H1 (cell line): ENCODE results near the gene PHYH. TPM values are rescaled to one million over a fixed set of nuclear protein-coding genes. Genes with fewer than 3 reads are reported as not detected.

Experiments used
- CTCF ChIA-PET: fragments of 300-600 bp; sonication (Branson Sonifier 250); formaldehyde crosslinking; loops from one replicate; lab custom pipeline; 2021; ENCODE audit not compliant: partially characterized antibody; lab: Charles Lee
- POLR2A ChIA-PET: fragments of 300-600 bp; sonication (Branson Sonifier 250); formaldehyde crosslinking; loops from one replicate; lab custom pipeline; 2021; ENCODE audit warnings: inconsistent platforms; ENCODE audit not compliant: partially characterized antibody; lab: Charles Lee
- DNase-seq, 2 experiments: peaks; one replicate each; pipeline versions ENCODE4 v3.0.0 to v3.0.0-alpha.2; 2010 to 2022; ENCODE audit warnings: low spot score in 2 of 2, low read depth in 1 of 2, mixed read lengths in 1 of 2
- FAIRE-seq: peaks from 2 replicates; lab custom pipeline; 2011; peaks lifted over from hg19 to GRCh38; lab: Jason Lieb, UNC
- H2AFZ ChIP-seq: 2 replicates; pipeline ENCODE4 v1.8.1; 2012; ENCODE audit warnings: low read length, inconsistent platforms
- H2AK5ac ChIP-seq: 2 replicates; pipeline ENCODE4 v1.6.1; 2013; ENCODE audit warnings: low read depth, low read length
- H2BK120ac ChIP-seq: replicated peaks from 2 replicates; pipeline ENCODE3; 2013; ENCODE audit warnings: low read depth, low read length, inconsistent platforms
- H2BK12ac ChIP-seq: 2 replicates; pipeline ENCODE4 v1.6.1; 2013; ENCODE audit warnings: low read depth, low read length
- H2BK15ac ChIP-seq: 2 replicates; pipeline ENCODE4 v1.6.1; 2013; ENCODE audit warnings: low read length
- H2BK20ac ChIP-seq: 2 replicates; pipeline ENCODE4 v1.6.1; 2013; ENCODE audit warnings: low read length
- H2BK5ac ChIP-seq: 2 replicates; pipeline ENCODE4 v1.6.1; 2013; ENCODE audit warnings: low read depth, low read length
- H3K14ac ChIP-seq: 2 replicates; pipeline ENCODE4 v1.6.1; 2013; ENCODE audit warnings: inconsistent platforms; ENCODE audit not compliant: insufficient read length
- H3K18ac ChIP-seq: 2 replicates; pipeline ENCODE4 v1.6.1; 2013; ENCODE audit warnings: low read length; ENCODE audit errors: extremely low read depth
- H3K23ac ChIP-seq: 2 replicates; pipeline ENCODE4 v1.6.1; 2013; ENCODE audit warnings: inconsistent platforms; ENCODE audit not compliant: insufficient read length
- H3K23me2 ChIP-seq: 2 replicates; pipeline ENCODE4 v1.6.1; 2013; ENCODE audit warnings: low read depth, low read length
- H3K27ac ChIP-seq: 2 replicates; pipeline ENCODE4 v1.6.1; 2011; ENCODE audit warnings: low read depth, low read length, inconsistent platforms
- H3K27me3 ChIP-seq, 4 experiments: replicated peaks in 1 of 4; 1 replicate in 1 of 4; 2 replicates in 3 of 4; pipeline versions ENCODE4 v1.6.1 to v1.8.1; 2011 to 2013; ENCODE audit warnings: low read length in 3 of 4, mild to moderate bottlenecking in 3 of 4, inconsistent platforms in 2 of 4, mixed read lengths in 2 of 4, moderate library complexity in 1 of 4; ENCODE audit not compliant: control insufficient read depth in 3 of 4, insufficient read depth in 3 of 4; ENCODE audit errors: extremely low read depth in 1 of 4
- H3K36me3 ChIP-seq, 4 experiments: 2 replicates each; pipeline versions ENCODE4 v1.6.1 to v1.8.1; 2011 to 2013; ENCODE audit warnings: mild to moderate bottlenecking in 4 of 4, low read length in 3 of 4, moderate library complexity in 2 of 4, control low read depth in 1 of 4, inconsistent platforms in 1 of 4; ENCODE audit not compliant: insufficient read depth in 4 of 4, control insufficient read depth in 2 of 4
- H3K4ac ChIP-seq: replicated peaks from 2 replicates; pipeline ENCODE3; 2013; ENCODE audit warnings: low read length, low read depth, mixed read lengths, inconsistent platforms; ENCODE audit not compliant: insufficient read length
- H3K4me1 ChIP-seq, 4 experiments: replicated peaks in 1 of 4; 1 replicate in 1 of 4; 2 replicates in 3 of 4; pipeline versions ENCODE4 v1.6.1 to v1.8.1; 2011 to 2013; ENCODE audit warnings: low read length in 3 of 4, inconsistent platforms in 2 of 4, mixed read lengths in 1 of 4; ENCODE audit not compliant: insufficient read depth in 4 of 4, control insufficient read depth in 3 of 4
- H3K4me2 ChIP-seq, 2 experiments: 2 replicates each; pipeline versions ENCODE4 v1.6.1 to v1.8.1; 2011 to 2013; ENCODE audit warnings: low read depth in 2 of 2, low read length in 2 of 2, control low read depth in 1 of 2, inconsistent platforms in 1 of 2, mild to moderate bottlenecking in 1 of 2; ENCODE audit not compliant: insufficient read depth in 1 of 2
- H3K4me3 ChIP-seq, 4 experiments: fragments of 200-600, 300-600 bp in 1 of 4; sonication (generic), shearing (Covaris generic), sonication (Bioruptor Twin) in 1 of 4; 2 replicates each; pipeline versions ENCODE4 v1.5.1 to v1.8.1; 2011 to 2016; ENCODE audit warnings: low read length in 4 of 4, low read depth in 3 of 4, control low read depth in 2 of 4, inconsistent platforms in 2 of 4, mild to moderate bottlenecking in 2 of 4, mixed read lengths in 1 of 4, moderate library complexity in 1 of 4; ENCODE audit not compliant: insufficient read depth in 2 of 4; ENCODE audit errors: extremely low read depth in 1 of 4
- H3K56ac ChIP-seq: replicated peaks from 2 replicates; pipeline ENCODE3; 2013; ENCODE audit warnings: low read depth, mild to moderate bottlenecking, mixed read lengths, low read length, inconsistent platforms; ENCODE audit not compliant: insufficient read length
- H3K79me1 ChIP-seq: 2 replicates; pipeline ENCODE4 v1.6.1; 2013; ENCODE audit warnings: low read depth, low read length, control low read depth
- H3K79me2 ChIP-seq, 2 experiments: 2 replicates each; pipeline versions ENCODE4 v1.6.1 to v1.8.1; 2012 to 2013; ENCODE audit warnings: low read length in 2 of 2, mild to moderate bottlenecking in 2 of 2, inconsistent platforms in 1 of 2; ENCODE audit not compliant: insufficient read depth in 2 of 2, control insufficient read depth in 1 of 2
- H3K9ac ChIP-seq, 4 experiments: replicated peaks in 1 of 4; 1 replicate in 1 of 4; 2 replicates in 3 of 4; pipeline versions ENCODE4 v1.6.1 to v1.8.1; 2011 to 2013; ENCODE audit warnings: low read depth in 3 of 4, low read length in 3 of 4, control low read depth in 2 of 4, mild to moderate bottlenecking in 2 of 4, moderate library complexity in 2 of 4, inconsistent platforms in 1 of 4; ENCODE audit errors: extremely low read depth in 1 of 4
- H3K9me3 ChIP-seq, 2 experiments: 2 replicates each; pipeline versions ENCODE4 v1.6.1 to v1.8.1; 2012 to 2013; ENCODE audit warnings: mild to moderate bottlenecking in 2 of 2, moderate library complexity in 2 of 2, control low read depth in 1 of 2, inconsistent platforms in 1 of 2, low read depth in 1 of 2, low read length in 1 of 2, mixed read lengths in 1 of 2; ENCODE audit not compliant: insufficient read depth in 2 of 2
- H4K20me1 ChIP-seq, 2 experiments: replicated peaks in 1 of 2; 2 replicates each; pipeline versions ENCODE3 to v1.8.1; 2011 to 2013; ENCODE audit warnings: inconsistent platforms in 2 of 2, low read length in 2 of 2, mild to moderate bottlenecking in 1 of 2; ENCODE audit not compliant: insufficient read depth in 2 of 2, control insufficient read depth in 1 of 2
- H4K5ac ChIP-seq: 2 replicates; pipeline ENCODE4 v1.6.1; 2013; ENCODE audit warnings: low read length, low read depth, mixed read lengths, inconsistent platforms; ENCODE audit not compliant: insufficient read length
- H4K8ac ChIP-seq: 2 replicates; pipeline ENCODE4 v1.8.0; 2013; ENCODE audit warnings: mild to moderate bottlenecking, moderate library complexity, low read length, inconsistent platforms; ENCODE audit not compliant: insufficient read depth; ENCODE audit errors: extremely low read depth
- H4K91ac ChIP-seq: replicated peaks from 2 replicates; pipeline ENCODE3; 2013; ENCODE audit warnings: low read length, mixed read lengths, inconsistent platforms; ENCODE audit not compliant: insufficient read length
- CREB1 ChIP-seq: IDR thresholded peaks from 2 replicates; pipeline ENCODE4 v1.6.1; 2012; ENCODE audit warnings: inconsistent platforms
- EGR1 ChIP-seq: IDR thresholded peaks from 2 replicates; pipeline ENCODE4 v1.6.1; 2011; ENCODE audit warnings: low read depth, low read length, borderline replicate concordance
- EP300 ChIP-seq, 2 experiments: IDR thresholded peaks; 1 replicate in 1 of 2; 2 replicates in 1 of 2; pipeline ENCODE4 v1.6.1; 2011 to 2012; ENCODE audit warnings: low read depth in 2 of 2, low read length in 2 of 2, mild to moderate bottlenecking in 2 of 2, borderline replicate concordance in 1 of 2, inconsistent platforms in 1 of 2, moderate library complexity in 1 of 2
- MAFK ChIP-seq: IDR thresholded peaks from 2 replicates; pipeline ENCODE4 v1.6.1; 2012; ENCODE audit warnings: low read depth, mild to moderate bottlenecking, improper control_type of control experiment, low read length
- TAF7 ChIP-seq: optimal IDR thresholded peaks from 2 replicates; pipeline ENCODE3; 2011; ENCODE audit warnings: low read depth, mild to moderate bottlenecking, inconsistent platforms, low read length, moderate library complexity, borderline replicate concordance
- TBP ChIP-seq: IDR thresholded peaks from 2 replicates; pipeline ENCODE4 v1.6.1; 2011; ENCODE audit warnings: low read depth, low read length, improper control_type of control experiment
- WGBS, 2 experiments: shearing (Covaris generic) in 1 of 2; methylation state at CpG; one replicate each; pipeline versions ENCODE4 v1.1.6 to v1.1.7; 2013 to 2015; ENCODE audit warnings: low lambda C conversion rate in 2 of 2, mixed read lengths in 2 of 2, inconsistent platforms in 1 of 2, low coverage in 1 of 2, missing lambda C conversion rate in 1 of 2; ENCODE audit not compliant: insufficient replicate concordance in 2 of 2, insufficient coverage in 1 of 2, insufficient read length in 1 of 2; ENCODE audit errors: extremely low coverage in 1 of 2, missing lambda C conversion rate in 1 of 2; 5-methylcytosine and 5-hydroxymethylcytosine counted together
- polyA plus RNA-seq, 7 experiments: library from polyadenylated mRNA; depleted of rRNA in 3 of 7; stranded (reverse) in 5 of 7; unstranded in 2 of 7; fragments of >200 nt in 5 of 7; fragments of 200-250 nt in 2 of 7; gene quantifications; 1 replicate in 5 of 7; 2 replicates in 1 of 7; 4 replicates in 1 of 7; pipeline versions ENCODE4 v1.2.1 to v1.2.3, GENCODE V29; 2011 to 2013; ENCODE audit warnings: missing spikeins in 2 of 7, mixed read lengths in 2 of 7
- total RNA-seq: library from RNA; stranded (reverse); fragmentation: NEBNext Ultra II Directional; extraction: Animal tissue kit (Norgen Biotek cat#: 25700); gene quantifications from 2 replicates; pipeline ENCODE4 v1.2.1, GENCODE V29; 2021

Gene PHYH
- total and polyA plus RNA-seq, 2 of the 8 experiments (the other 6 are each of a cell fraction or from before 2014, with no cell fraction given): 22.0 to 22.7 TPM

DNA sequence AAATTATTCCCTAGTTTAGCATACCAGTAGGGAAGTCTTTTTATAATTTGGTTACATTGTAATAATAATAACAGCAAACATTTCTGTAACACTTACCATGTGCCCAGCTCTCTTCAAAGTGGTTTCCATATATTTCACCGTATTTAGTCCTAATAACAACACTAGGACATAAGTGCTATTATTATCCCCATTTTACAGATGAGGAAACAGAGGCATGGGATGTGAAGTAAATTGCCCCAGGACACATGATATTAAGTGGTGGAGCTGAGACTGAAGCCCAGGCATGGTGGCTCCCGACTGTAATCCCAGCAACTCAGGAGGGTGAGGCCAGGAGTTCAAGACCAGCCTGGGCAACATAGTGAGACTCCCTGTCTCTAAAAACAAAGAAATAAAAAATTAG, 5.1 kb downstream of the PHYH start:
- no peaks in the 10 kb centered on the region for H3K79me1 ChIP-seq
- TF ChIP-seq MAFK: no peak
- no peak for TF ChIP-seq CREB1
- TF ChIP-seq EP300 (IDR thresholded peaks at IDR 0.05; ENCODE audit: borderline replicate concordance in 1 of 2, low read depth in 2 of 2, low read length in 2 of 2): no peak
- TF ChIP-seq TBP: no peak
- no peak for TF ChIP-seq TAF7
- TF ChIP-seq EGR1: no peak
- H3K23ac ChIP-seq: no peak overlapping the region
- H3K9ac ChIP-seq: no peak overlapping the region
- H4K91ac ChIP-seq: no peak overlapping the region
- H2BK120ac ChIP-seq: no peak overlapping the region
- H4K5ac ChIP-seq: no peak overlapping the region
- no peak overlapping the region for H3K4ac ChIP-seq
- no peak overlapping the region for H4K8ac ChIP-seq
- H3K9me3 ChIP-seq: no peaks in the 10 kb centered on the region
- 98% methylated on average over 2 of the region's 2 CpGs; no CpG with 5 or more reads in 1 of the 2 experiments for WGBS, 2 experiments
- no peak overlapping the region for H3K4me3 ChIP-seq
- H3K4me1 ChIP-seq: peaks cover 0 to 6% (median 4%) of the 10 kb centered on the region in 4 experiments; a peak in 5 of 7 replicates
- ChIA-PET POLR2A (interaction anchor here (0.8 to 1.2 kb wide), 2 partner anchors 35 to 55 kb away, joined by 3 to 4 read pairs; no protein-coding TSS in a partner anchor), CTCF (interaction anchor here (1.1 kb wide), 1 partner anchor 32 kb away, joined by 3 read pairs; no protein-coding TSS in a partner anchor)
- no peak overlapping the region for H2AFZ ChIP-seq
- no peak overlapping the region for H3K14ac ChIP-seq
- no peak overlapping the region for H2BK15ac ChIP-seq
- no peak for FAIRE-seq
- DNase-seq: no peak
- H3K4me2 ChIP-seq: no peak overlapping the region
- no peak overlapping the region for H3K27ac ChIP-seq
- no peaks in the 10 kb centered on the region for H3K27me3 ChIP-seq
- no peak overlapping the region for H2BK12ac ChIP-seq
- no peak overlapping the region for H2BK5ac ChIP-seq
- H2BK20ac ChIP-seq: no peak overlapping the region
- no peaks in the 10 kb centered on the region for H3K79me2 ChIP-seq
- no peak overlapping the region for H2AK5ac ChIP-seq
- no peaks in the 10 kb centered on the region; the same call in 1 of the 2 replicates for H3K23me2 ChIP-seq
- no peaks in the 10 kb centered on the region for H4K20me1 ChIP-seq
- H3K36me3 ChIP-seq: peaks cover 0 to 9% (median 1%) of the 10 kb centered on the region in 4 experiments; a peak in 2 of 8 replicates
- no peak overlapping the region for H3K56ac ChIP-seq
- no peak overlapping the region for H3K18ac ChIP-seq
